OCI-LY1 (cell line): ENCODE measurements around the gene CYB5R3.
"Not testable (repeated sequence)": the region's sequence is repeated elsewhere in the genome, so short reads cannot be mapped to it uniquely, and the experiment has no call there.

ENCODE experiments used
- H2AFZ ChIP-seq: fragments of 200-600 bp; sonication (generic), shearing (Covaris generic); 2 replicates; pipeline ENCODE4 v1.6.0; 2014; ENCODE audit warnings: antibody characterized with exemption, mild to moderate bottlenecking, low read length
- H3F3A ChIP-seq: fragments of 200-600 bp; sonication (generic), shearing (Covaris generic); 2 replicates; pipeline ENCODE4 v1.6.0; 2014; ENCODE audit warnings: mild to moderate bottlenecking, antibody characterized with exemption, low read length, moderate library complexity; ENCODE audit not compliant: insufficient read depth
- H3K27ac ChIP-seq: fragments of 200-600 bp; sonication (generic); 2 replicates; pipeline ENCODE4 v1.5.1; 2014; ENCODE audit warnings: low read length, mixed run types, mild to moderate bottlenecking, low read depth; ENCODE audit not compliant: poor library complexity, severe bottlenecking
- H3K27me3 ChIP-seq: fragments of 200-600 bp; sonication (generic); 2 replicates; pipeline ENCODE4 v1.6.0; 2014; ENCODE audit warnings: antibody characterized with exemption, mild to moderate bottlenecking, low read length, moderate library complexity; ENCODE audit not compliant: insufficient read depth
- H3K36me3 ChIP-seq: fragments of 200-600 bp; sonication (generic); 2 replicates; pipeline ENCODE4 v1.6.1; 2014; ENCODE audit warnings: mild to moderate bottlenecking, antibody characterized with exemption, low read length, moderate library complexity, mixed read lengths; ENCODE audit not compliant: insufficient read depth
- H3K4me1 ChIP-seq: fragments of 200-600 bp; sonication (generic); 2 replicates; pipeline ENCODE4 v1.5.1; 2014; ENCODE audit warnings: mild to moderate bottlenecking, low read length, moderate library complexity; ENCODE audit not compliant: insufficient read depth, severe bottlenecking
- H3K4me2 ChIP-seq: fragments of 200-600 bp; sonication (generic), shearing (Covaris generic); 2 replicates; pipeline ENCODE4 v1.6.1; 2014; ENCODE audit warnings: low read length
- H3K4me3 ChIP-seq: fragments of 200-600 bp; sonication (generic); 2 replicates; pipeline ENCODE4 v1.5.1; 2014; ENCODE audit warnings: low read length, low read depth, mild to moderate bottlenecking, mixed read lengths; ENCODE audit not compliant: poor library complexity, severe bottlenecking
- H3K79me2 ChIP-seq: fragments of 200-600 bp; shearing (Covaris generic); 2 replicates; pipeline ENCODE4 v1.6.1; 2016; ENCODE audit warnings: mixed run types, low read length, mixed read lengths; ENCODE audit not compliant: insufficient read depth
- H3K9ac ChIP-seq: fragments of 200-600 bp; sonication (generic), shearing (Covaris generic); 2 replicates; pipeline ENCODE4 v1.6.1; 2014; ENCODE audit warnings: mild to moderate bottlenecking, low read length, mixed read lengths
- H3K9me2 ChIP-seq: fragments of 200-600 bp; sonication (generic), shearing (Covaris generic); 2 replicates; pipeline ENCODE4 v1.6.1; 2014; ENCODE audit warnings: low read depth, mild to moderate bottlenecking, low read length, mixed read lengths
- H3K9me3 ChIP-seq: fragments of 200-600 bp; shearing (Covaris generic); 2 replicates; pipeline ENCODE4 v1.6.1; 2014; ENCODE audit warnings: low read length, mixed read lengths
- H4K20me1 ChIP-seq: fragments of 200-600 bp; sonication (generic), shearing (Covaris generic); 2 replicates; pipeline ENCODE4 v1.6.0; 2016; ENCODE audit warnings: mild to moderate bottlenecking, low read length; ENCODE audit not compliant: insufficient read depth
- EZH2 ChIP-seq: fragments of 200-600 bp; sonication (generic), shearing (Covaris generic); IDR thresholded peaks from 2 replicates; pipeline ENCODE4 v1.8.0; 2017; ENCODE audit warnings: borderline replicate concordance, mixed run types, mild to moderate bottlenecking, antibody characterized with exemption, low read length, moderate library complexity, mixed read lengths
- TF ChIP-seq, protein P1 (sequence below): fragments of 200-600 bp; sonication (generic), shearing (Covaris generic); IDR thresholded peaks from 2 replicates; pipeline ENCODE4 v1.5.1; 2017; ENCODE audit warnings: mild to moderate bottlenecking, antibody characterized with exemption, low read length, moderate library complexity, mixed read lengths

The CYB5R3 gene

GRCh38 chr22:42673898-42674401 is 24.8 kb upstream of the CYB5R3 start:
- no peaks in the 10 kb centered on the region for H3K79me2 ChIP-seq
- no peak overlapping the region for H2AFZ ChIP-seq
- H3K4me3 ChIP-seq, result no peak overlapping the region
- H3K36me3 ChIP-seq, result no peaks in the 10 kb centered on the region
- H3K4me2 ChIP-seq, result no peak overlapping the region
- TF ChIP-seq, protein P1, sequence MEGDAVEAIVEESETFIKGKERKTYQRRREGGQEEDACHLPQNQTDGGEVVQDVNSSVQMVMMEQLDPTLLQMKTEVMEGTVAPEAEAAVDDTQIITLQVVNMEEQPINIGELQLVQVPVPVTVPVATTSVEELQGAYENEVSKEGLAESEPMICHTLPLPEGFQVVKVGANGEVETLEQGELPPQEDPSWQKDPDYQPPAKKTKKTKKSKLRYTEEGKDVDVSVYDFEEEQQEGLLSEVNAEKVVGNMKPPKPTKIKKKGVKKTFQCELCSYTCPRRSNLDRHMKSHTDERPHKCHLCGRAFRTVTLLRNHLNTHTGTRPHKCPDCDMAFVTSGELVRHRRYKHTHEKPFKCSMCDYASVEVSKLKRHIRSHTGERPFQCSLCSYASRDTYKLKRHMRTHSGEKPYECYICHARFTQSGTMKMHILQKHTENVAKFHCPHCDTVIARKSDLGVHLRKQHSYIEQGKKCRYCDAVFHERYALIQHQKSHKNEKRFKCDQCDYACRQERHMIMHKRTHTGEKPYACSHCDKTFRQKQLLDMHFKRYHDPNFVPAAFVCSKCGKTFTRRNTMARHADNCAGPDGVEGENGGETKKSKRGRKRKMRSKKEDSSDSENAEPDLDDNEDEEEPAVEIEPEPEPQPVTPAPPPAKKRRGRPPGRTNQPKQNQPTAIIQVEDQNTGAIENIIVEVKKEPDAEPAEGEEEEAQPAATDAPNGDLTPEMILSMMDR, result no peak
- TF ChIP-seq EZH2, result no peak
- no peak overlapping the region for H3K27ac ChIP-seq
- H3F3A ChIP-seq, result no peaks in the 10 kb centered on the region
- peaks cover 15% of the 10 kb centered on the region for H3K4me1 ChIP-seq
- H4K20me1 ChIP-seq, result no peaks in the 10 kb centered on the region
- H3K9me3 ChIP-seq, result peaks cover 7% of the 10 kb centered on the region; the same call in 1 of the 2 replicates
- H3K9me2 ChIP-seq, result no peaks in the 10 kb centered on the region
- no peaks in the 10 kb centered on the region for H3K27me3 ChIP-seq
- H3K9ac ChIP-seq, result no peak overlapping the region

- H3K27me3 ChIP-seq, H4K20me1 ChIP-seq, H3K9ac ChIP-seq, H3K4me2 ChIP-seq, H3F3A ChIP-seq, H3K9me3 ChIP-seq, H3K36me3 ChIP-seq, H3K27ac ChIP-seq, H2AFZ ChIP-seq, H3K9me2 ChIP-seq, H3K79me2 ChIP-seq, H3K4me3 ChIP-seq: not testable (repeated sequence)
- H3K4me1 ChIP-seq, result peaks cover 15% of the 10 kb centered on the region
These were observed 23.9 kb upstream of the CYB5R3 start for GRCh38 chr22:42673071-42673470.

DNA sequence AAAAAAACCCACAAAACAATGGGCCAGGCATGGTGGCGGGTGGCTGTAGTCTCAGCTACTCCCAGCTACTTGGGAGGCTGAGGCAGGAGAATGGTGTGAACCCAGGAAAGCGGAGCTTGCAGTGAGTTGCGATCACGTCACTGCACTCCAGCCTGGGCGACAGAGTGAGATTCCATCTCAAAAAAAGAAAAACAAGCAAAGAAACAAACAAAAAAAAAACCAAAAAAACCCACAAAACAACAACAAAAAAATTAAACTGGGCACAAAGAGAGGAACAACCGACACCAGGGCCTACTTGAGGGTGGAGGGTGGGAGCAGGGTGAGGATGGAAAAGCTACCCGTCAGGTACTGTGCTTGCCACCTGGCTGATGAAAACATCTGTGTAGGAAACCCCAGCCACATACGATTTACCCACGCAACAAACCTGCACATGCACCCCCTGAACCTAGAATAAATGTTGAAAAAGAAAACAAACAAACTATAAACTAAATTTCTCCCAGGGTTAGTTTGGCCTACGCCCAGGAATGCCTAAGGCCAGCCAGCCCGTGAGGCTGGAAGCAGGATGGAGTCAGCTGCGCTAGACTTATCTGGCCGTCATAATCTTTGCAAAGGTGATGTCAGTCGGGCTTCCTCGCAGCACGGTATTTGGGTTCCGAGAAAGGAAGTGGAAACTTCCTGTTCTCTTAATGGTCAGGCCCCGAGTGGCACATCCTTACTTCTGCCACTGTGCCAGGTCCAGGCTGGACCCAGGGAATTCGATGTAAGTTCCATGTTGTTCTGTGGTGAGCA is 21.9 kb upstream of the CYB5R3 start:
- Histone ChIP-seq H4K20me1 (no peaks in the 10 kb centered on the region), H3K79me2 (no peaks in the 10 kb centered on the region), H3K4me1 (peaks cover 15% of the 10 kb centered on the region), H3K9me3 (no peaks in the 10 kb centered on the region), H3K9ac (no peak overlapping the region), H3K4me2 (peak overlapping the region; percentile 41), H3K36me3 (no peaks in the 10 kb centered on the region), H3F3A (no peaks in the 10 kb centered on the region), H3K4me3 (no peak overlapping the region), H3K27ac (peak overlapping the region; percentile 86), H2AFZ (no peak overlapping the region), H3K9me2 (no peaks in the 10 kb centered on the region), H3K27me3 (no peaks in the 10 kb centered on the region)
- TF ChIP-seq EZH2, result no peak
- TF ChIP-seq, protein P1, result no peak

GRCh38 chr22:42670046-42670445 is 20.9 kb upstream of the CYB5R3 start:
- Histone ChIP-seq H3K9me3 (no peaks in the 10 kb centered on the region), H3K4me3 (no peak overlapping the region), H3K4me2 (no peak overlapping the region), H3K4me1 (peaks cover 24% of the 10 kb centered on the region), H3K27ac (peak overlapping the region; percentile 86), H3K79me2 (no peaks in the 10 kb centered on the region), H3F3A (no peaks in the 10 kb centered on the region; the same call in 1 of the 2 replicates), H3K9me2 (no peaks in the 10 kb centered on the region), H2AFZ (no peak overlapping the region), H3K27me3 (no peaks in the 10 kb centered on the region), H3K9ac (no peak overlapping the region), H3K36me3 (no peaks in the 10 kb centered on the region), H4K20me1 (no peaks in the 10 kb centered on the region)
- TF ChIP-seq EZH2, result no peak
- TF ChIP-seq, protein P1, result no peak

DNA sequence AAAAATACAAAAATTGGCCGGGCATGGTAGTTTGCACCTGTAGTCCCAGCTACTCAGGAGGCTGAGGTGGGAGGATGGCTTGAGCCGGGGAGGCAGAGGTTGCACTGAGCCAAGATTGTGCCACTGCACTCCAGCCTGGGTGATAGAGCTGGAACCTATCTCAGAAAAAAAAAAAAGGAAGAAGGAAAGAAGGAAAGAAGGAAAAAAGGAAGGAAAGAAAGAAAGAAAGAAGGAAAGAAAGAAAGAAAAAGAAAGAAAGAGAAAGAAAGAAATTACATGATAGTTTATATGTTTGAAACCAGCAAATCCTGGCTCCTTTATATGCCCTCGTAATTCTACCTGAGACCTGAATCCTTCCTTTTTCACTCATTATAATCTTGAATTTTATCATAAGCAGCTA is 17.2 kb upstream of the CYB5R3 start:
- Histone ChIP-seq H3K4me1 (peaks cover 47% of the 10 kb centered on the region), H3K27ac (peak overlapping the region; percentile 93)
- H3K9ac ChIP-seq, H3K9me3 ChIP-seq, H3K79me2 ChIP-seq, H2AFZ ChIP-seq, H3K9me2 ChIP-seq, H3K4me2 ChIP-seq, H3K4me3 ChIP-seq, H3F3A ChIP-seq, H3K27me3 ChIP-seq, H4K20me1 ChIP-seq, H3K36me3 ChIP-seq: not testable (repeated sequence)
